H1 (cell line): ENCODE data around the gene SRSF1. TPM values are rescaled to one million over a fixed set of nuclear protein-coding genes. Genes with fewer than 3 reads are reported as not detected.

Experiments used
- CTCF ChIA-PET: fragments of 300-600 bp; sonication (Branson Sonifier 250); formaldehyde crosslinking; loops from one replicate; lab custom pipeline; 2021; ENCODE audit not compliant: partially characterized antibody; lab: Charles Lee
- POLR2A ChIA-PET: fragments of 300-600 bp; sonication (Branson Sonifier 250); formaldehyde crosslinking; loops from one replicate; lab custom pipeline; 2021; ENCODE audit warnings: inconsistent platforms; ENCODE audit not compliant: partially characterized antibody; lab: Charles Lee
- DNase-seq, 2 experiments: peaks; one replicate each; pipeline versions ENCODE4 v3.0.0 to v3.0.0-alpha.2; 2010 to 2022; ENCODE audit warnings: low spot score in 2 of 2, low read depth in 1 of 2, mixed read lengths in 1 of 2
- FAIRE-seq: peaks from 2 replicates; lab custom pipeline; 2011; peaks lifted over from hg19 to GRCh38; lab: Jason Lieb, UNC
- H2AFZ ChIP-seq: 2 replicates; pipeline ENCODE4 v1.8.1; 2012; ENCODE audit warnings: low read length, inconsistent platforms
- H2AK5ac ChIP-seq: 2 replicates; pipeline ENCODE4 v1.6.1; 2013; ENCODE audit warnings: low read depth, low read length
- H2BK120ac ChIP-seq: replicated peaks from 2 replicates; pipeline ENCODE3; 2013; ENCODE audit warnings: low read depth, low read length, inconsistent platforms
- H2BK12ac ChIP-seq: 2 replicates; pipeline ENCODE4 v1.6.1; 2013; ENCODE audit warnings: low read depth, low read length
- H2BK15ac ChIP-seq: 2 replicates; pipeline ENCODE4 v1.6.1; 2013; ENCODE audit warnings: low read length
- H2BK20ac ChIP-seq: 2 replicates; pipeline ENCODE4 v1.6.1; 2013; ENCODE audit warnings: low read length
- H2BK5ac ChIP-seq: 2 replicates; pipeline ENCODE4 v1.6.1; 2013; ENCODE audit warnings: low read depth, low read length
- H3K14ac ChIP-seq: 2 replicates; pipeline ENCODE4 v1.6.1; 2013; ENCODE audit warnings: inconsistent platforms; ENCODE audit not compliant: insufficient read length
- H3K18ac ChIP-seq: 2 replicates; pipeline ENCODE4 v1.6.1; 2013; ENCODE audit warnings: low read length; ENCODE audit errors: extremely low read depth
- H3K23ac ChIP-seq: 2 replicates; pipeline ENCODE4 v1.6.1; 2013; ENCODE audit warnings: inconsistent platforms; ENCODE audit not compliant: insufficient read length
- H3K23me2 ChIP-seq: 2 replicates; pipeline ENCODE4 v1.6.1; 2013; ENCODE audit warnings: low read depth, low read length
- H3K27ac ChIP-seq: 2 replicates; pipeline ENCODE4 v1.6.1; 2011; ENCODE audit warnings: low read depth, low read length, inconsistent platforms
- H3K27me3 ChIP-seq, 4 experiments: replicated peaks in 1 of 4; 1 replicate in 1 of 4; 2 replicates in 3 of 4; pipeline versions ENCODE4 v1.6.1 to v1.8.1; 2011 to 2013; ENCODE audit warnings: low read length in 3 of 4, mild to moderate bottlenecking in 3 of 4, inconsistent platforms in 2 of 4, mixed read lengths in 2 of 4, moderate library complexity in 1 of 4; ENCODE audit not compliant: control insufficient read depth in 3 of 4, insufficient read depth in 3 of 4; ENCODE audit errors: extremely low read depth in 1 of 4
- H3K36me3 ChIP-seq, 4 experiments: 2 replicates each; pipeline versions ENCODE4 v1.6.1 to v1.8.1; 2011 to 2013; ENCODE audit warnings: mild to moderate bottlenecking in 4 of 4, low read length in 3 of 4, moderate library complexity in 2 of 4, control low read depth in 1 of 4, inconsistent platforms in 1 of 4; ENCODE audit not compliant: insufficient read depth in 4 of 4, control insufficient read depth in 2 of 4
- H3K4ac ChIP-seq: replicated peaks from 2 replicates; pipeline ENCODE3; 2013; ENCODE audit warnings: low read length, low read depth, mixed read lengths, inconsistent platforms; ENCODE audit not compliant: insufficient read length
- H3K4me1 ChIP-seq, 4 experiments: replicated peaks in 1 of 4; 1 replicate in 1 of 4; 2 replicates in 3 of 4; pipeline versions ENCODE4 v1.6.1 to v1.8.1; 2011 to 2013; ENCODE audit warnings: low read length in 3 of 4, inconsistent platforms in 2 of 4, mixed read lengths in 1 of 4; ENCODE audit not compliant: insufficient read depth in 4 of 4, control insufficient read depth in 3 of 4
- H3K4me2 ChIP-seq, 2 experiments: 2 replicates each; pipeline versions ENCODE4 v1.6.1 to v1.8.1; 2011 to 2013; ENCODE audit warnings: low read depth in 2 of 2, low read length in 2 of 2, control low read depth in 1 of 2, inconsistent platforms in 1 of 2, mild to moderate bottlenecking in 1 of 2; ENCODE audit not compliant: insufficient read depth in 1 of 2
- H3K4me3 ChIP-seq, 4 experiments: fragments of 200-600, 300-600 bp in 1 of 4; sonication (generic), shearing (Covaris generic), sonication (Bioruptor Twin) in 1 of 4; 2 replicates each; pipeline versions ENCODE4 v1.5.1 to v1.8.1; 2011 to 2016; ENCODE audit warnings: low read length in 4 of 4, low read depth in 3 of 4, control low read depth in 2 of 4, inconsistent platforms in 2 of 4, mild to moderate bottlenecking in 2 of 4, mixed read lengths in 1 of 4, moderate library complexity in 1 of 4; ENCODE audit not compliant: insufficient read depth in 2 of 4; ENCODE audit errors: extremely low read depth in 1 of 4
- H3K56ac ChIP-seq: replicated peaks from 2 replicates; pipeline ENCODE3; 2013; ENCODE audit warnings: low read depth, mild to moderate bottlenecking, mixed read lengths, low read length, inconsistent platforms; ENCODE audit not compliant: insufficient read length
- H3K79me1 ChIP-seq: 2 replicates; pipeline ENCODE4 v1.6.1; 2013; ENCODE audit warnings: low read depth, low read length, control low read depth
- H3K79me2 ChIP-seq, 2 experiments: 2 replicates each; pipeline versions ENCODE4 v1.6.1 to v1.8.1; 2012 to 2013; ENCODE audit warnings: low read length in 2 of 2, mild to moderate bottlenecking in 2 of 2, inconsistent platforms in 1 of 2; ENCODE audit not compliant: insufficient read depth in 2 of 2, control insufficient read depth in 1 of 2
- H3K9ac ChIP-seq, 4 experiments: replicated peaks in 1 of 4; 1 replicate in 1 of 4; 2 replicates in 3 of 4; pipeline versions ENCODE4 v1.6.1 to v1.8.1; 2011 to 2013; ENCODE audit warnings: low read depth in 3 of 4, low read length in 3 of 4, control low read depth in 2 of 4, mild to moderate bottlenecking in 2 of 4, moderate library complexity in 2 of 4, inconsistent platforms in 1 of 4; ENCODE audit errors: extremely low read depth in 1 of 4
- H3K9me3 ChIP-seq, 2 experiments: 2 replicates each; pipeline versions ENCODE4 v1.6.1 to v1.8.1; 2012 to 2013; ENCODE audit warnings: mild to moderate bottlenecking in 2 of 2, moderate library complexity in 2 of 2, control low read depth in 1 of 2, inconsistent platforms in 1 of 2, low read depth in 1 of 2, low read length in 1 of 2, mixed read lengths in 1 of 2; ENCODE audit not compliant: insufficient read depth in 2 of 2
- H4K20me1 ChIP-seq, 2 experiments: replicated peaks in 1 of 2; 2 replicates each; pipeline versions ENCODE3 to v1.8.1; 2011 to 2013; ENCODE audit warnings: inconsistent platforms in 2 of 2, low read length in 2 of 2, mild to moderate bottlenecking in 1 of 2; ENCODE audit not compliant: insufficient read depth in 2 of 2, control insufficient read depth in 1 of 2
- H4K5ac ChIP-seq: 2 replicates; pipeline ENCODE4 v1.6.1; 2013; ENCODE audit warnings: low read length, low read depth, mixed read lengths, inconsistent platforms; ENCODE audit not compliant: insufficient read length
- H4K8ac ChIP-seq: 2 replicates; pipeline ENCODE4 v1.8.0; 2013; ENCODE audit warnings: mild to moderate bottlenecking, moderate library complexity, low read length, inconsistent platforms; ENCODE audit not compliant: insufficient read depth; ENCODE audit errors: extremely low read depth
- H4K91ac ChIP-seq: replicated peaks from 2 replicates; pipeline ENCODE3; 2013; ENCODE audit warnings: low read length, mixed read lengths, inconsistent platforms; ENCODE audit not compliant: insufficient read length
- NRF1 ChIP-seq: IDR thresholded peaks from 2 replicates; pipeline ENCODE4 v1.6.1; 2011; ENCODE audit warnings: mild to moderate bottlenecking, low read depth, low read length, improper control_type of control experiment
- POLR2A ChIP-seq, 2 experiments: IDR thresholded peaks; 1 replicate in 1 of 2; 2 replicates in 1 of 2; pipeline ENCODE4 v1.6.1; 2011; ENCODE audit warnings: low read depth in 2 of 2, low read length in 2 of 2, mild to moderate bottlenecking in 2 of 2; ENCODE audit errors: control extremely low read depth in 1 of 2
- RFX5 ChIP-seq: IDR thresholded peaks from 2 replicates; pipeline ENCODE4 v1.6.1; 2011; ENCODE audit warnings: low read depth, low read length, improper control_type of control experiment, borderline replicate concordance
- SIX5 ChIP-seq: IDR thresholded peaks from 2 replicates; pipeline ENCODE4 v1.6.1; 2011; ENCODE audit warnings: mild to moderate bottlenecking, low read depth, low read length
- SP4 ChIP-seq: IDR thresholded peaks from 2 replicates; pipeline ENCODE4 v1.6.1; 2012; ENCODE audit warnings: low read length, inconsistent platforms
- TAF1 ChIP-seq: IDR thresholded peaks from 2 replicates; pipeline ENCODE4 v1.6.1; 2011; ENCODE audit warnings: mild to moderate bottlenecking, low read depth, low read length
- TAF7 ChIP-seq: optimal IDR thresholded peaks from 2 replicates; pipeline ENCODE3; 2011; ENCODE audit warnings: low read depth, mild to moderate bottlenecking, inconsistent platforms, low read length, moderate library complexity, borderline replicate concordance
- YY1 ChIP-seq: IDR thresholded peaks from 2 replicates; pipeline ENCODE4 v1.6.1; 2011; ENCODE audit warnings: low read depth, mild to moderate bottlenecking, low read length
- WGBS, 2 experiments: shearing (Covaris generic) in 1 of 2; methylation state at CpG; one replicate each; pipeline versions ENCODE4 v1.1.6 to v1.1.7; 2013 to 2015; ENCODE audit warnings: low lambda C conversion rate in 2 of 2, mixed read lengths in 2 of 2, inconsistent platforms in 1 of 2, low coverage in 1 of 2, missing lambda C conversion rate in 1 of 2; ENCODE audit not compliant: insufficient replicate concordance in 2 of 2, insufficient coverage in 1 of 2, insufficient read length in 1 of 2; ENCODE audit errors: extremely low coverage in 1 of 2, missing lambda C conversion rate in 1 of 2; 5-methylcytosine and 5-hydroxymethylcytosine counted together
- polyA plus RNA-seq, 7 experiments: library from polyadenylated mRNA; depleted of rRNA in 3 of 7; stranded (reverse) in 5 of 7; unstranded in 2 of 7; fragments of >200 nt in 5 of 7; fragments of 200-250 nt in 2 of 7; gene quantifications; 1 replicate in 5 of 7; 2 replicates in 1 of 7; 4 replicates in 1 of 7; pipeline versions ENCODE4 v1.2.1 to v1.2.3, GENCODE V29; 2011 to 2013; ENCODE audit warnings: missing spikeins in 2 of 7, mixed read lengths in 2 of 7
- total RNA-seq: library from RNA; stranded (reverse); fragmentation: NEBNext Ultra II Directional; extraction: Animal tissue kit (Norgen Biotek cat#: 25700); gene quantifications from 2 replicates; pipeline ENCODE4 v1.2.1, GENCODE V29; 2021
- TF ChIP-seq, protein P1 (sequence below): IDR thresholded peaks from 2 replicates; pipeline ENCODE4 v1.6.1; 2012; ENCODE audit warnings: low read length, inconsistent platforms

SRSF1 gene
- total and polyA plus RNA-seq, 2 of the 8 experiments (the other 6 are each of a cell fraction or from before 2014, with no cell fraction given): 149 to 429 TPM

GRCh38 chr17:57988301-57989250 is 18.5 kb downstream of the SRSF1 start:
- peak overlapping the region; percentile 99 for H4K91ac ChIP-seq
- peak overlapping the region; percentile 82 for H3K4ac ChIP-seq
- H2BK15ac ChIP-seq: no peak overlapping the region
- H3K36me3 ChIP-seq: no peaks in the 10 kb centered on the region; a peak in 2 of 8 replicates
- DNase-seq: peak in 1 of 2 experiments; percentile 83
- H3K4me1 ChIP-seq: peaks cover 0 to 3% (median 1%) of the 10 kb centered on the region in 4 experiments; a peak in 4 of 7 replicates
- H2BK12ac ChIP-seq: no peak overlapping the region
- H3K14ac ChIP-seq: peak overlapping the region; percentile 9
- H3K23me2 ChIP-seq: peaks cover 9% of the 10 kb centered on the region
- no peaks in the 10 kb centered on the region for H3K9me3 ChIP-seq
- H3K9ac ChIP-seq: peak overlapping the region; percentile 67 to 89 (median 81)
- 16% methylated on average over 25 of the region's 54 CpGs; no CpG with 5 or more reads in 1 of the 2 experiments for WGBS, 2 experiments
- peak overlapping the region; percentile 93; the same call in 1 of the 2 replicates for H3K18ac ChIP-seq
- H2AFZ ChIP-seq: peak overlapping the region; percentile 64; the same call in 1 of the 2 replicates
- no peak overlapping the region for H2BK20ac ChIP-seq
- FAIRE-seq: no peak
- H3K56ac ChIP-seq: peak overlapping the region; percentile 79
- H2AK5ac ChIP-seq: peak overlapping the region; percentile 45; the same call in 1 of the 2 replicates
- peak overlapping the region; percentile 89 for H3K27ac ChIP-seq
- H3K4me2 ChIP-seq: peak overlapping the region; percentile 94 to 100
- no peak overlapping the region for H3K23ac ChIP-seq
- peaks cover 0 to 34% of the 10 kb centered on the region in 2 experiments; a peak in 3 of 4 replicates for H3K79me2 ChIP-seq
- ChIA-PET POLR2A (interaction anchor here (0.7 to 28.0 kb wide), 16 partner anchors 8 to 192 kb away, joined by 3 to 672 read pairs (median 4); partner anchors contain the start of genes MRPS23 and SRSF1), CTCF (interaction anchor here (1.0 to 15.0 kb wide), 7 partner anchors 11 to 132 kb away, joined by 3 to 384 read pairs (median 7); partner anchors contain the start of gene MRPS23)
- no peaks in the 10 kb centered on the region for H3K27me3 ChIP-seq
- H4K20me1 ChIP-seq: peaks cover 0 to 8% of the 10 kb centered on the region in 2 experiments
- H4K8ac ChIP-seq: peak overlapping the region; percentile 94
- H4K5ac ChIP-seq: peak overlapping the region; percentile 93
- H2BK120ac ChIP-seq: no peak overlapping the region
- H3K4me3 ChIP-seq: peak overlapping the region; percentile 70 to 95 (median 86)
- peaks cover 3% of the 10 kb centered on the region; the same call in 1 of the 2 replicates for H3K79me1 ChIP-seq
- peak overlapping the region; percentile 73; the same call in 1 of the 2 replicates for H2BK5ac ChIP-seq
- TF ChIP-seq TAF1 (peak; percentile 36; the same call in 1 of the 2 replicates), SP4 (0 out of 2 replicates have a peak, but pooled peaks have one; percentile 39), SIX5 (no peak), RFX5 (no peak), POLR2A (IDR thresholded peaks at IDR 0.05; ENCODE audit: control extremely low read depth in 1 of 2, low read depth in 2 of 2, low read length in 2 of 2) (peak; percentile 75 to 90), NRF1 (no peak), TAF7 (peak; percentile 67), YY1 (peak; percentile 44; the same call in 1 of the 2 replicates)
- TF ChIP-seq, protein P1, sequence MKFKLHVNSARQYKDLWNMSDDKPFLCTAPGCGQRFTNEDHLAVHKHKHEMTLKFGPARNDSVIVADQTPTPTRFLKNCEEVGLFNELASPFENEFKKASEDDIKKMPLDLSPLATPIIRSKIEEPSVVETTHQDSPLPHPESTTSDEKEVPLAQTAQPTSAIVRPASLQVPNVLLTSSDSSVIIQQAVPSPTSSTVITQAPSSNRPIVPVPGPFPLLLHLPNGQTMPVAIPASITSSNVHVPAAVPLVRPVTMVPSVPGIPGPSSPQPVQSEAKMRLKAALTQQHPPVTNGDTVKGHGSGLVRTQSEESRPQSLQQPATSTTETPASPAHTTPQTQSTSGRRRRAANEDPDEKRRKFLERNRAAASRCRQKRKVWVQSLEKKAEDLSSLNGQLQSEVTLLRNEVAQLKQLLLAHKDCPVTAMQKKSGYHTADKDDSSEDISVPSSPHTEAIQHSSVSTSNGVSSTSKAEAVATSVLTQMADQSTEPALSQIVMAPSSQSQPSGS: peak; percentile 59; the same call in 1 of the 2 replicates
